NOMO-1 treated with dmso at 0.1 percent for 144 hours (cell line): ENCODE measurements around the gene TM4SF5.

Source experiments
- DNase-seq: peaks from one replicate; lab custom pipeline; 2025; ENCODE audit not compliant: unreplicated experiment; lab: John Stamatoyannopoulos, UW

The TM4SF5 gene

GRCh38 chr17:4744999-4745969 is 26.4 kb upstream of the TM4SF5 start:
- no peak for DNase-seq

- DNase-seq, result peak; percentile 55
Observed at GRCh38 chr17:4747847-4748246, 23.8 kb upstream of the TM4SF5 start.

- DNase-seq, result no peak
Observed at GRCh38 chr17:4748686-4749085, 23.0 kb upstream of the TM4SF5 start.

- no peak for DNase-seq
Observed at GRCh38 chr17:4750606-4751005, 21.1 kb upstream of the TM4SF5 start.

- no peak for DNase-seq
Observed at GRCh38 chr17:4751932-4752331, 19.8 kb upstream of the TM4SF5 start.

- no peak for DNase-seq
Observed at GRCh38 chr17:4753392-4753791, 18.3 kb upstream of the TM4SF5 start.

- DNase-seq, result no peak
Observed at GRCh38 chr17:4759776-4760236, 11.9 kb upstream of the TM4SF5 start.

- peak; percentile 13 for DNase-seq
Observed at GRCh38 chr17:4764595-4764994, 7.1 kb upstream of the TM4SF5 start.

GRCh38 chr17:4766201-4766600 is 5.5 kb upstream of the TM4SF5 start:
- DNase-seq, result peak; percentile 19

- no peak for DNase-seq
Observed at GRCh38 chr17:4766723-4767122, 5.0 kb upstream of the TM4SF5 start.

- DNase-seq, result peak; percentile 14
Observed at GRCh38 chr17:4768298-4768697, 3.4 kb upstream of the TM4SF5 start.

GRCh38 chr17:4769628-4770027 is 2.1 kb upstream of the TM4SF5 start:
- no peak for DNase-seq

- no peak for DNase-seq
Observed at GRCh38 chr17:4772235-4772613, 538 bp downstream of the TM4SF5 start.

- no peak for DNase-seq
Observed at GRCh38 chr17:4777969-4778760, 6.5 kb downstream of the TM4SF5 start.

- DNase-seq, result no peak
Observed at GRCh38 chr17:4780325-4780955, 8.8 kb downstream of the TM4SF5 start.

- no peak for DNase-seq
Observed at GRCh38 chr17:4782652-4783051, 11.0 kb downstream of the TM4SF5 start.

- no peak for DNase-seq
Observed at GRCh38 chr17:4785311-4786105, 13.8 kb downstream of the TM4SF5 start.

GRCh38 chr17:4786106-4786511 is 14.4 kb downstream of the TM4SF5 start, which contains the start of gene VMO1:
VMO1 (minus strand) TSS chr17:4786364; CDS start chr17:4786352, 12 bp downstream.
- DNase-seq, result no peak

GRCh38 chr17:4786516-4786915 is 14.8 kb downstream of the TM4SF5 start:
- no peak for DNase-seq

GRCh38 chr17:4788159-4788806 is 16.6 kb downstream of the TM4SF5 start:
- no peak for DNase-seq
